GM10248 (cell line): ENCODE results near the gene CLDN1.

Experiments
- CTCF ChIA-PET: fragments of 300-600 bp; sonication (Branson Sonifier 250); formaldehyde crosslinking; extraction: SDS; loops from one replicate; lab custom pipeline; 2021; ENCODE audit warnings: antibody characterized with exemption; lab: Yijun Ruan, JAX
- POLR2A ChIA-PET: fragments of 350-650 bp; sonication (Branson Sonifier 250); formaldehyde crosslinking; extraction: SDS; loops from one replicate; lab custom pipeline; 2020; ENCODE audit warnings: antibody characterized with exemption; lab: Yijun Ruan, JAX
- DNase-seq: peaks from one replicate; pipeline ENCODE4 v3.0.0; 2012; ENCODE audit errors: extremely low spot score
- CTCF ChIP-seq: IDR thresholded peaks from 2 replicates; pipeline ENCODE4 v1.5.1; 2012; ENCODE audit warnings: mild to moderate bottlenecking, low read depth; ENCODE audit errors: extremely low read depth, missing control alignments, control extremely low read depth

CLDN1 gene

GRCh38 chr3:190318666-190319065 lies 3.6 kb downstream of the CLDN1 start:
- POLR2A ChIA-PET, result no interaction called here
- no peak for TF ChIP-seq CTCF
- no peak for DNase-seq
- CTCF ChIA-PET, result interaction anchor here (0.7 to 2.7 kb wide), 6 partner anchors 11 to 357 kb away, joined by 3 to 9 read pairs (median 4); no protein-coding TSS in a partner anchor

GRCh38 chr3:190314741-190315140 lies 7.5 kb downstream of the CLDN1 start:
- no peak for DNase-seq
- no peak for TF ChIP-seq CTCF
- CTCF ChIA-PET, result no interaction called here
- POLR2A ChIA-PET, result no interaction called here

GRCh38 chr3:190309414-190309813 lies 12.8 kb downstream of the CLDN1 start:
- POLR2A ChIA-PET, result no interaction called here
- TF ChIP-seq CTCF, result no peak
- DNase-seq, result no peak
- CTCF ChIA-PET, result interaction anchor here (2.1 kb wide), 1 partner anchor 13 kb away, joined by 8 read pairs; the partner anchor contains the start of gene CLDN1

- CTCF ChIA-PET, result interaction anchor here (2.1 kb wide), 1 partner anchor 14 kb away, joined by 8 read pairs; the partner anchor contains the start of gene CLDN1
These were observed 14.1 kb downstream of the CLDN1 start for GRCh38 chr3:190308154-190308553.

GRCh38 chr3:190307164-190307545 lies 15.1 kb downstream of the CLDN1 start:
- POLR2A ChIA-PET, result no interaction called here
- CTCF ChIA-PET, result interaction anchor here (1.1 to 1.7 kb wide), 3 partner anchors 14 to 340 kb away, joined by 4 to 9 read pairs (median 5); partner anchors contain the start of gene CLDN1
- no peak for DNase-seq
- TF ChIP-seq CTCF, result no peak

More at GRCh38 chr3:190308154-190308553, 14.1 kb downstream of the CLDN1 start:
- TF ChIP-seq CTCF, result no peak
- DNase-seq, result no peak
- POLR2A ChIA-PET, result no interaction called here

- CTCF ChIA-PET, result interaction anchor here (1.1 to 1.7 kb wide), 3 partner anchors 14 to 339 kb away, joined by 4 to 9 read pairs (median 5); partner anchors contain the start of gene CLDN1
These were observed 15.6 kb downstream of the CLDN1 start for GRCh38 chr3:190306513-190307163.

More at GRCh38 chr3:190306513-190307163, 15.6 kb downstream of the CLDN1 start:
- DNase-seq, result no peak
- no peak for TF ChIP-seq CTCF
- POLR2A ChIA-PET, result no interaction called here
